HCT116 (cell line): Measurements from ENCODE around the gene CEP131.

Experiments
- CBX3 ChIP-seq: IDR thresholded peaks from 2 replicates; pipeline ENCODE4 v1.6.1; 2012; ENCODE audit warnings: low read depth
- CEBPB ChIP-seq: IDR thresholded peaks from 2 replicates; pipeline ENCODE4 v1.6.1; 2012; ENCODE audit warnings: low read depth
- EZH2phosphoT487 ChIP-seq: fragments of 200-600 bp; IDR thresholded peaks from 2 replicates; pipeline ENCODE4 v1.6.1; 2018; ENCODE audit warnings: antibody characterized with exemption, borderline replicate concordance
- FOSL1 ChIP-seq: IDR thresholded peaks from 2 replicates; pipeline ENCODE4 v1.6.1; 2012; ENCODE audit warnings: low read depth
- JUND ChIP-seq: IDR thresholded peaks from 2 replicates; pipeline ENCODE4 v1.6.1; 2012
- MAX ChIP-seq: IDR thresholded peaks from 2 replicates; pipeline ENCODE4 v1.6.1; 2012
- POLR2A ChIP-seq: IDR thresholded peaks from 2 replicates; pipeline ENCODE4 v1.7.0; 2011; ENCODE audit warnings: borderline replicate concordance; ENCODE audit not compliant: insufficient read depth, insufficient read length; ENCODE audit errors: extremely low read depth
- POLR2AphosphoS5 ChIP-seq: IDR thresholded peaks from 2 replicates; pipeline ENCODE4 v1.6.1; 2011; ENCODE audit warnings: mild to moderate bottlenecking, low read depth, low read length, moderate library complexity
- SIN3A ChIP-seq: IDR thresholded peaks from 2 replicates; pipeline ENCODE4 v1.6.1; 2012; ENCODE audit warnings: low read depth
- YY1 ChIP-seq: IDR thresholded peaks from 2 replicates; pipeline ENCODE4 v1.6.1; 2011; ENCODE audit warnings: low read length, low read depth, moderate library complexity, mild to moderate bottlenecking; ENCODE audit not compliant: insufficient replicate concordance; ENCODE audit errors: extremely low read depth
- ZFX ChIP-seq: fragments of 450-650 bp; IDR thresholded peaks from 2 replicates; pipeline ENCODE4 v1.6.1; 2017
- TF ChIP-seq, protein P1 (sequence below), 3 experiments: fragments of 200-600 bp in 1 of 3; sonication (generic) in 1 of 3; IDR thresholded peaks in 2 of 3; conservative IDR thresholded peaks in 1 of 3; 2 replicates each; pipeline ENCODE4 v1.5.1; 2012 to 2017; ENCODE audit warnings: low read depth in 2 of 3, low read length in 2 of 3, antibody characterized with exemption in 1 of 3, borderline replicate concordance in 1 of 3, control low read depth in 1 of 3, mild to moderate bottlenecking in 1 of 3, mixed read lengths in 1 of 3, mixed run types in 1 of 3, moderate library complexity in 1 of 3; ENCODE audit not compliant: insufficient read depth in 1 of 3

GRCh38 chr17:81234506-81234855 lies 11.7 kb upstream of the CEP131 start:
- TF ChIP-seq YY1 (no peak), ZFX (no peak), POLR2AphosphoS5 (no peak), CBX3 (no peak), CEBPB (no peak), FOSL1 (no peak), POLR2A (no peak), MAX (no peak), SIN3A (no peak), JUND (no peak), EZH2phosphoT487 (no peak)
- TF ChIP-seq, protein P1, sequence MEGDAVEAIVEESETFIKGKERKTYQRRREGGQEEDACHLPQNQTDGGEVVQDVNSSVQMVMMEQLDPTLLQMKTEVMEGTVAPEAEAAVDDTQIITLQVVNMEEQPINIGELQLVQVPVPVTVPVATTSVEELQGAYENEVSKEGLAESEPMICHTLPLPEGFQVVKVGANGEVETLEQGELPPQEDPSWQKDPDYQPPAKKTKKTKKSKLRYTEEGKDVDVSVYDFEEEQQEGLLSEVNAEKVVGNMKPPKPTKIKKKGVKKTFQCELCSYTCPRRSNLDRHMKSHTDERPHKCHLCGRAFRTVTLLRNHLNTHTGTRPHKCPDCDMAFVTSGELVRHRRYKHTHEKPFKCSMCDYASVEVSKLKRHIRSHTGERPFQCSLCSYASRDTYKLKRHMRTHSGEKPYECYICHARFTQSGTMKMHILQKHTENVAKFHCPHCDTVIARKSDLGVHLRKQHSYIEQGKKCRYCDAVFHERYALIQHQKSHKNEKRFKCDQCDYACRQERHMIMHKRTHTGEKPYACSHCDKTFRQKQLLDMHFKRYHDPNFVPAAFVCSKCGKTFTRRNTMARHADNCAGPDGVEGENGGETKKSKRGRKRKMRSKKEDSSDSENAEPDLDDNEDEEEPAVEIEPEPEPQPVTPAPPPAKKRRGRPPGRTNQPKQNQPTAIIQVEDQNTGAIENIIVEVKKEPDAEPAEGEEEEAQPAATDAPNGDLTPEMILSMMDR (IDR thresholded peaks at IDR 0.05 in 2 of 3, conservative IDR thresholded peaks at IDR 0.05 in 1 of 3; ENCODE audit: borderline replicate concordance in 1 of 3, insufficient read depth in 1 of 3, low read depth in 2 of 3, low read length in 2 of 3), result no peak
